KMS-11 (cell line): Measurements from ENCODE around the gene TAS1R2.

Experiments used
- H2AFZ ChIP-seq: fragments of 200-600 bp; sonication (generic); 2 replicates; pipeline ENCODE4 v1.6.1; 2016; ENCODE audit warnings: antibody characterized with exemption, mixed run types, low read depth
- H3K27ac ChIP-seq: fragments of 200-600 bp; sonication (generic); 2 replicates; pipeline ENCODE4 v1.6.1; 2016; ENCODE audit warnings: mild to moderate bottlenecking, mixed run types
- H3K27me3 ChIP-seq: fragments of 200-600 bp; sonication (generic); 2 replicates; pipeline ENCODE4 v1.6.1; 2017; ENCODE audit warnings: mild to moderate bottlenecking, low read depth, mixed run types, moderate library complexity; ENCODE audit not compliant: insufficient read depth
- H3K36me3 ChIP-seq: fragments of 200-600 bp; sonication (generic); 2 replicates; pipeline ENCODE4 v1.6.1; 2017; ENCODE audit warnings: mild to moderate bottlenecking, mixed run types; ENCODE audit not compliant: insufficient read depth
- H3K4me1 ChIP-seq: fragments of 200-600 bp; sonication (generic); 2 replicates; pipeline ENCODE4 v1.6.1; 2016; ENCODE audit warnings: mild to moderate bottlenecking, low read depth, mixed run types; ENCODE audit not compliant: poor library complexity, severe bottlenecking
- H3K4me2 ChIP-seq: fragments of 200-600 bp; sonication (generic); 2 replicates; pipeline ENCODE4 v1.7.0; 2016; ENCODE audit warnings: mild to moderate bottlenecking, mixed run types
- H3K4me3 ChIP-seq: fragments of 200-600 bp; sonication (generic); IDR thresholded peaks from 2 replicates; pipeline ENCODE4 v1.6.1; 2017; ENCODE audit warnings: low read depth, low read length, mixed read lengths; ENCODE audit not compliant: insufficient read depth
- H3K79me2 ChIP-seq: fragments of 200-600 bp; sonication (generic); 2 replicates; pipeline ENCODE4 v1.6.1; 2016; ENCODE audit warnings: low read depth, mixed run types; ENCODE audit not compliant: insufficient read depth
- H3K9ac ChIP-seq: fragments of 200-600 bp; sonication (generic); 2 replicates; pipeline ENCODE4 v1.6.1; 2016; ENCODE audit warnings: mild to moderate bottlenecking, mixed run types
- H4K20me1 ChIP-seq: fragments of 200-600 bp; sonication (generic); 2 replicates; pipeline ENCODE4 v1.6.1; 2016; ENCODE audit warnings: mild to moderate bottlenecking, mixed run types; ENCODE audit not compliant: insufficient read depth
- CTCF ChIP-seq: fragments of 200-600 bp; sonication (generic); conservative IDR thresholded peaks from 2 replicates; pipeline ENCODE4 v1.6.1; 2017; ENCODE audit warnings: low read depth, mild to moderate bottlenecking, antibody characterized with exemption, low read length, moderate library complexity, mixed read lengths

Gene TAS1R2

DNA sequence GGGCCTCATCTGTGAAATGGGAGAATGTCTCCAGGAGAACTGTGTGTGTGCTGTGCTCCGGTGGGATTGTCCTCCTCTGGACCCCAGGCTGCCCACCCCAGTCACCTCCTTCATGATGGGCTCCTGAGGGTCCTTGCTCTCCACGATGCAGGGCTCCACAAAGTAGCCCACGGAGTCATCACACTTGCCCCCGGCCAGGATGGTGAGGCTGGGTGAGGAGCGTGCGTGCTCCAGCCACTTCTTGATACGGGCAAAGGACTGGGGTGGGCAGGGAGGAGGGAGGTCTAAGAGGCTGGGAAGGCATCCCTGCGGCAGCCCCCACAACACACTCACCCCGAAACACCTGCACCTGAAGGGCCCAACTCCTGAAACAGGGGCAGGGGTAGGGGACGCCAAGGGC lies 16.8 kb upstream of the TAS1R2 start:
- no peaks in the 10 kb centered on the region for H3K4me1 ChIP-seq
- no peak overlapping the region for H3K4me2 ChIP-seq
- no peak overlapping the region for H3K4me3 ChIP-seq

DNA sequence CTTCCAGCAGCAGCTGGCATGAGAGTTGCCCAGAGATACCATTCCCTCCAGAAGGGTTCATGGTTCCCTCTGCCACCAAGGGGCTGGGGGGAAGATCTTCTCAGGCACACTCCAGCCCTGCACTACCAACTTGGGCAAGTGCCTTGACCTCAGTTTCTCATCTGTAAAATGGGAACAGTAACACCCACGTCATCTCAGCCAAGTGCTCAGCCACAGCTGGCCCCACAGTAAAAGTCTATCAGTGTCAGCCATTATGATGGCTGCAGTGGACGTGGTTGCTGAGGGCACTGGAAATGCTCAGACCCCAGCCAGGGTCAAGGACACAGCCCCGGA lies 16.3 kb upstream of the TAS1R2 start:
- H3K27ac ChIP-seq: no peak overlapping the region
- H4K20me1 ChIP-seq: no peaks in the 10 kb centered on the region
- H2AFZ ChIP-seq: no peak overlapping the region
- no peak for TF ChIP-seq CTCF
- no peaks in the 10 kb centered on the region for H3K4me1 ChIP-seq
- peaks cover 5% of the 10 kb centered on the region; the same call in 1 of the 2 replicates for H3K27me3 ChIP-seq
- H3K79me2 ChIP-seq: no peaks in the 10 kb centered on the region
- no peak overlapping the region for H3K4me3 ChIP-seq
- no peak overlapping the region for H3K4me2 ChIP-seq
- no peak overlapping the region for H3K9ac ChIP-seq
- H3K36me3 ChIP-seq: no peaks in the 10 kb centered on the region

More for the DNA sequence above, 16.8 kb upstream of the TAS1R2 start:
- H3K27ac ChIP-seq: no peak overlapping the region
- peaks cover 5% of the 10 kb centered on the region; the same call in 1 of the 2 replicates for H3K27me3 ChIP-seq
- no peak overlapping the region for H2AFZ ChIP-seq
- no peaks in the 10 kb centered on the region for H4K20me1 ChIP-seq
- H3K36me3 ChIP-seq: no peaks in the 10 kb centered on the region
- no peak for TF ChIP-seq CTCF
- H3K9ac ChIP-seq: no peak overlapping the region
- no peaks in the 10 kb centered on the region for H3K79me2 ChIP-seq

DNA sequence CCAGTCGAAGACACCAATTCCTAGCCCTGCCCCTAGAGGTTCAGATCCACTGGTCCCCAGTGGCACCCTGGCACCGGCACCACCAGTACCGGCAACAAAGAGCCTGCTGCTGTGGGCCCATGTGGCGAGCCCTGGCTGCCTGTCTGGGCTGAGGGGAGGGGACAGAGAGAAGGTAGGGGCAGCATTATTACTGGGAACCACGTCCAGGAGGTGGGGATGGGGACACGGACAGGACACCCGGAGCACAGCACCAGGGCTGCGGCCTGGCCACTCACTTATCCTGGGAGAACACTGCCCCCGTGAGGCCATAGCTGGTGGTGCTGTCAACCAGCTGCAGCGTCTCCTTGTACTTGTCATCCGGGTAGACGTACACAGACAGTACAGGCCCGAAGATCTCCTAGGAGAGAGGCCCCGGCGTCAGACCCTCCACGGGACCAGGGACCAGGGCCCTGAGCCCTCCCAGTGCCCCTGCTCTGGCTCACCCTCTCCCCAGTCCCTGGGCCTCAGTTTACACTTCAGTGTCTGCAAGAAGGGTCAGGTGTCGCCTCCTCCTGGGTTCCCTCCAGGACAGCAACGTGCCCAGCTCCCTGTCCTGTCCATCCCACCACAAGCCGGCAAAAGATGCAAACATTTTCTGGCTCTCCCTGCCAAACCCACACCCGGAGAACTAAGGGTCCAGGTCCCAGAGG lies 15.8 kb upstream of the TAS1R2 start:
- Histone ChIP-seq H3K27me3 (peaks cover 5% of the 10 kb centered on the region; the same call in 1 of the 2 replicates), H3K4me1 (no peaks in the 10 kb centered on the region), H3K9ac (no peak overlapping the region), H2AFZ (no peak overlapping the region), H3K27ac (no peak overlapping the region), H3K79me2 (no peaks in the 10 kb centered on the region), H4K20me1 (no peaks in the 10 kb centered on the region), H3K4me2 (no peak overlapping the region), H3K4me3 (no peak overlapping the region), H3K36me3 (no peaks in the 10 kb centered on the region)
- TF ChIP-seq CTCF: peak; percentile 74

DNA sequence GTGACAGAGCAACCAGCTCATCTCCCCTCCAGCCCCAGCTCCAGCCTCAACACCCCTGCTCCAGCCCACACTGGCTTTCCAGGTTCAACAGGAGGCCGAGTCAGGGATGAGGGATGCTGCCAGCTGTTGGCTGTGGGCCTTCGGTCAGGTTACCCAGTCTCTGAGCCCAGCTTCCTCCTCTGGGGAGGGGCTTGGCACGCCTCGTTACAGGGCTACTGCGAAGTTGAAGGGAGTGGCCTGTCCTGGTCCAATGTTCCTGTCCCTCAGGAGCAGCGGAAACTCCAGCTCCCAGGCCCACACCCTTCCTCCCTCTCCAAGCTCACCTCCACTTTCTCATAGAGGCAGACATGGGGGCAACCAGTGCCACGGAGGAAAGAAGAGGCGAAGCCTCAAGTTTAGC lies 15.1 kb upstream of the TAS1R2 start:
- Histone ChIP-seq H3K9ac (no peak overlapping the region), H3K4me3 (no peak overlapping the region), H3K36me3 (no peaks in the 10 kb centered on the region), H3K4me2 (no peak overlapping the region), H3K27me3 (peaks cover 11% of the 10 kb centered on the region; the same call in 1 of the 2 replicates), H3K79me2 (no peaks in the 10 kb centered on the region), H4K20me1 (no peaks in the 10 kb centered on the region), H3K4me1 (no peaks in the 10 kb centered on the region), H3K27ac (no peak overlapping the region), H2AFZ (no peak overlapping the region)
- no peak for TF ChIP-seq CTCF
